Measurements from ENCODE around the gene SPRY2. TPM values are rescaled to one million over a fixed set of nuclear protein-coding genes. Genes with fewer than 3 reads are reported as not detected.

The SPRY2 gene
- total and polyA plus RNA-seq, 2 of the 4 experiments (the other 2 are of a cell fraction) = 21.1 to 47.9 TPM

- no TSS peak for BruUV-seq (replicated peaks)
- Histone ChIP-seq H2BK20ac (ENCODE audit: low read depth, low read length) (no peak overlapping the region), H3K4me1 (ENCODE audit: control insufficient read depth, insufficient read depth, low read length) (no peaks in the 10 kb centered on the region), H2AFZ (replicated peaks; ENCODE audit: low read length, poor library complexity) (no peak overlapping the region), H3K9me3 (ENCODE audit: control insufficient read depth, insufficient read depth, low read length) (no peaks in the 10 kb centered on the region), H3K4ac (ENCODE audit: low read depth, low read length) (no peak overlapping the region), H3K4me3 (ENCODE audit: insufficient read depth, low read depth, low read length) (no peak overlapping the region), H4K20me1 (ENCODE audit: insufficient read depth, low read length) (no peaks in the 10 kb centered on the region), H2BK5ac (ENCODE audit: low read depth, low read length, poor library complexity, severe bottlenecking) (no peak overlapping the region), H2AK9ac (replicated peaks; ENCODE audit: low read depth, low read length, poor library complexity) (no peak overlapping the region), H2BK15ac (ENCODE audit: low read depth, low read length) (no peak overlapping the region), H3K27ac (ENCODE audit: insufficient read depth, low read length) (no peak overlapping the region), H3K23ac (ENCODE audit: low read depth, low read length) (no peak overlapping the region), H3K27me3 (ENCODE audit: control insufficient read depth, insufficient read depth, low read length) (no peaks in the 10 kb centered on the region), H3K18ac (ENCODE audit: low read depth, low read length) (no peak overlapping the region), H3K36me3 (ENCODE audit: control insufficient read depth, insufficient read depth, low read length) (no peaks in the 10 kb centered on the region), H4K91ac (ENCODE audit: insufficient read depth, low read depth, low read length) (no peak overlapping the region), H2BK120ac (ENCODE audit: low read depth, low read length) (no peak overlapping the region), H2AK5ac (ENCODE audit: low read depth, low read length) (no peak overlapping the region), H3K79me1 (ENCODE audit: low read depth in 1 of 2, low read length in 2 of 2) (no peaks in the 10 kb centered on the region), H3K9ac (ENCODE audit: low read depth, low read length) (no peak overlapping the region), H3K56ac (ENCODE audit: extremely low read depth, insufficient read depth, low read length) (no peak overlapping the region), H3K4me2 (ENCODE audit: low read depth, low read length) (no peak overlapping the region), H4K5ac (ENCODE audit: low read depth, low read length) (no peak overlapping the region), H3K9me1 (ENCODE audit: insufficient read depth, low read length) (no peaks in the 10 kb centered on the region), H4K8ac (ENCODE audit: low read depth in 2 of 2, low read length in 2 of 2) (no peak overlapping the region), H3K14ac (replicated peaks; ENCODE audit: low read depth, low read length) (no peak overlapping the region)
- peak; percentile 65 for TF ChIP-seq MAFK (IDR thresholded peaks at IDR 0.05; ENCODE audit: low read depth, low read length)
- TF ChIP-seq SMC3 (IDR thresholded peaks at IDR 0.05; ENCODE audit: low read depth, low read length) = no peak
- WGBS, 2 experiments (ENCODE audit: extremely low coverage in 2 of 2, insufficient read length in 1 of 2) = no CpG with 5 or more reads among the region's 2 CpGs
- ATAC-seq (ENCODE audit: low read depth) = no peak
- dilution Hi-C loops (cut with HindIII; ENCODE audit: low sequenced_read_pairs, unreplicated experiment) = no loop called here
- intact Hi-C loops (cut with micrococcal nuclease) = no loop called here
- no peak for DNase-seq
- ChIA-PET POLR2A (ENCODE audit: unreplicated experiment) (interaction anchor here (0.6 kb wide), 1 partner anchor 388 kb away, joined by 5 read pairs; no protein-coding TSS in a partner anchor), CTCF (interaction anchor here (0.8 kb wide), 1 partner anchor 12 kb away, joined by 3 read pairs; no protein-coding TSS in a partner anchor)
- in situ Hi-C loops (cut with MboI; ENCODE audit: low sequenced_read_pairs) = no loop called here
These were observed 43.4 kb downstream of the SPRY2 start for GRCh38 chr13:80297503-80297902.
